ENCODE measurements around the gene UTP15. TPM values are rescaled to one million over a fixed set of nuclear protein-coding genes. Genes with fewer than 3 reads are reported as not detected.

The UTP15 gene
- total RNA-seq, 4 donors from 2014 or later = 6.9 to 54.5 (median 13.7) TPM

DNA sequence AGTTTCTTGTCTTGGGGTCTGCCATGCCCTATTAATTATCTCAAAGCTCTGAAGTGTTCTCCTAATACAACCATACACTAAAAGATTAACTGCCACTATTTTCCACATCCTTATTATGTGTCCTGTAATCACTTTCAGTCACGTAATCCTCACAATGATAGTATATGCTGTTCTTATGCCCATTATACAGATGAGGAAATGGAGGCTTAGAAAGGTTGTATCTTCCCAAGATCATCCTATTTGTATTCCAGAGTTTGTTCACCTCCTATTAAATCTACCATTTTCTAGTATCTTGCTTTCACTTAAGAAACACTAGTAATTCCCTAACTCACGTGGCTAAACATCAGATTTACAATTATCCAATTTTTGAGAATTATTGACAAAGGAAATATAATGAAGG is 57.5 kb downstream of the UTP15 start:
- Histone ChIP-seq H3K9me3 (no peaks in the 10 kb centered on the region), H3K4me3 (no peak overlapping the region), H3K27ac (no peak overlapping the region), H3K36me3 (no peaks in the 10 kb centered on the region), H3K4me1 (no peaks in the 10 kb centered on the region), H3K27me3 (peaks cover 0 to 4% of the 10 kb centered on the region in 2 donors)
- TF ChIP-seq, protein P1, sequence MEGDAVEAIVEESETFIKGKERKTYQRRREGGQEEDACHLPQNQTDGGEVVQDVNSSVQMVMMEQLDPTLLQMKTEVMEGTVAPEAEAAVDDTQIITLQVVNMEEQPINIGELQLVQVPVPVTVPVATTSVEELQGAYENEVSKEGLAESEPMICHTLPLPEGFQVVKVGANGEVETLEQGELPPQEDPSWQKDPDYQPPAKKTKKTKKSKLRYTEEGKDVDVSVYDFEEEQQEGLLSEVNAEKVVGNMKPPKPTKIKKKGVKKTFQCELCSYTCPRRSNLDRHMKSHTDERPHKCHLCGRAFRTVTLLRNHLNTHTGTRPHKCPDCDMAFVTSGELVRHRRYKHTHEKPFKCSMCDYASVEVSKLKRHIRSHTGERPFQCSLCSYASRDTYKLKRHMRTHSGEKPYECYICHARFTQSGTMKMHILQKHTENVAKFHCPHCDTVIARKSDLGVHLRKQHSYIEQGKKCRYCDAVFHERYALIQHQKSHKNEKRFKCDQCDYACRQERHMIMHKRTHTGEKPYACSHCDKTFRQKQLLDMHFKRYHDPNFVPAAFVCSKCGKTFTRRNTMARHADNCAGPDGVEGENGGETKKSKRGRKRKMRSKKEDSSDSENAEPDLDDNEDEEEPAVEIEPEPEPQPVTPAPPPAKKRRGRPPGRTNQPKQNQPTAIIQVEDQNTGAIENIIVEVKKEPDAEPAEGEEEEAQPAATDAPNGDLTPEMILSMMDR (IDR thresholded peaks at IDR 0.05) = no peak
- TF ChIP-seq POLR2A (IDR thresholded peaks at IDR 0.05) = no peak
- DNase-seq = no peak
- intact Hi-C loops (cut with DNase I; ENCODE audit: low total_unique reads) = no loop called here

DNA sequence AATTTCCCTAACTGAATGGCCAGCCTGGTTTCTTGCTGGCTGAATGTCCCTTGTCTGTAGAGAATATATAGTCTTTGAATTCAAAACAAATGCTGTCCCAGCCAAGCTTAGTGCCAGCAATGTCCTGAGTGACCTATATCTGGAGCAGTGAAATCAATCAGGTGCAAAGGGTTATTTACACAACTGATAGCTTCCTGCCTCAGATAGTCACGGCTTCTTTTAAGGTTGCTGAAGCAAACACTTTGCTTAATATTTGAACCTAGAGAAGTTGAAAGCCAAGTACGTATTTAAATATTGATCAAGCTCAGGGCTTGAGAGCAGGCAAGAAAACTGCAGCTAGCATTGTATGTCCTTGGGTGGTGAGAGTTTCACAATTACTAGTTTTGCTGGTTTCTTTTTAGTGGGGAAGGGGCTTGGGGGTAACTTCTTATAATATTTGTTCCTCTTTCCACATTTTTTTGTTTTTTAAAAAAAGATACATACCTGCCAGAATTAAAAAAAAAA is 58.4 kb downstream of the UTP15 start:
- DNase-seq = no peak
- Histone ChIP-seq H3K9me3 (no peaks in the 10 kb centered on the region), H3K4me3 (no peak overlapping the region), H3K27me3 (peaks cover 0 to 4% of the 10 kb centered on the region in 2 donors), H3K36me3 (no peaks in the 10 kb centered on the region), H3K4me1 (no peaks in the 10 kb centered on the region), H3K27ac (no peak overlapping the region)
- intact Hi-C loops (cut with DNase I; ENCODE audit: low total_unique reads) = no loop called here
- TF ChIP-seq POLR2A (IDR thresholded peaks at IDR 0.05) = no peak
- TF ChIP-seq, protein P1 (IDR thresholded peaks at IDR 0.05) = no peak

DNA sequence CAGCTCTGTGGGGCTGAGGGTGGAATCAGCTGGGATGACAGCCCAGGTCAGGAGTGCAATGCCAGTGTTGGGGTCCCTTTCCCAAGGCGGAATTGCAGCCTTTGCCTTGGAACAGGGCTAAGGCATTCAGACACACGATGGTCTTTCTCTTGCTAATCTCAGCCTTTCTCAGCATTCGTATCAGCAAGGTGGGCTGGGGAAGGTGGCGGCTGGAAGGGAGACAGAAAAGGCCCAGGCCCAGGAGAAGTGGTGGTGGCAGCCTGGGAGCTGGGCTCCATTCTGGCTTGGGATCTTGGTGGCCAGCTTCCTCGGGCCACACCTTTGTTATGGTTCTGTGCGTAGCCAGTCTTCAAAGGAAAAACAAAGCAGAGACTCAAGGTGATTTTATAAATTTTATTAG is 59.3 kb downstream of the UTP15 start:
- H3K27me3 ChIP-seq = peaks cover 0 to 4% of the 10 kb centered on the region in 2 donors
- H3K4me3 ChIP-seq = no peak overlapping the region
- no peaks in the 10 kb centered on the region for H3K36me3 ChIP-seq
- intact Hi-C loops (cut with DNase I; ENCODE audit: low total_unique reads) = no loop called here
- no peak for DNase-seq
- H3K27ac ChIP-seq = peak overlapping the region in 1 of 2 donors; percentile 51
- TF ChIP-seq POLR2A (IDR thresholded peaks at IDR 0.05) = no peak
- TF ChIP-seq, protein P1 (IDR thresholded peaks at IDR 0.05) = no peak
- no peaks in the 10 kb centered on the region for H3K9me3 ChIP-seq
- H3K4me1 ChIP-seq = no peaks in the 10 kb centered on the region

DNA sequence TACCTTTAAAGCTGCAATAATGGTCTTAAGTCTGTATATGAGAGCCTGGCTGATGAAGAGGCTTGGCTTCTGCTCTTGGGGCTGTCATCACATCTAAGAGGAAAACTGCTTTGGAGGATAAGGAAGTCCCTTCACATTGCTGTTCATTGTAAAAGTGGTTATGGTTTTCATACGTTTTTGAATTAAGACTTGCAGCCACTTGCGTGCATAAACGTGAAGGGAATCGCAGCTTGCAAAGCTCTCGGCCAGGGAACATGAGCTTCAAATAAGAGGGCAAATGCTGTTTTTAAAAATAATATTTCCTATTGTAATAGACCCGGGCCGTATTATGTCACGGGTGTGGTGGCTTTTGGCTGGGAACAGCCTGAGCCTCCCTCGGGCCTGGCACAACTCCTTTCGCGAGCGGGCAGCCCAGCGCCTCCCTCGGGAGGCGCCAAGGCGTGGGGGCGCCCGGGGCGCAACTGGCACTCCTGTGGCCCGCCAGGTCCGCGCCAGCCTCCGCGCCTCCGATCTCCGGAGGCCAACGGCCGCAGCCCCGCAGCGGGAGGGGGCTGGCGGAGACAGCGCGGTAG is 59.9 kb downstream of the UTP15 start:
- H3K27me3 ChIP-seq = peaks cover 0 to 4% of the 10 kb centered on the region in 2 donors
- no peak for TF ChIP-seq POLR2A (IDR thresholded peaks at IDR 0.05)
- TF ChIP-seq, protein P1 (IDR thresholded peaks at IDR 0.05) = no peak
- no peaks in the 10 kb centered on the region for H3K9me3 ChIP-seq
- H3K4me1 ChIP-seq = no peaks in the 10 kb centered on the region
- no peaks in the 10 kb centered on the region for H3K36me3 ChIP-seq
- intact Hi-C loops (cut with DNase I; ENCODE audit: low total_unique reads) = no loop called here
- peak overlapping the region; percentile 39 to 51 for H3K27ac ChIP-seq
- DNase-seq = no peak
- H3K4me3 ChIP-seq = peak overlapping the region; percentile 27 to 55

DNA sequence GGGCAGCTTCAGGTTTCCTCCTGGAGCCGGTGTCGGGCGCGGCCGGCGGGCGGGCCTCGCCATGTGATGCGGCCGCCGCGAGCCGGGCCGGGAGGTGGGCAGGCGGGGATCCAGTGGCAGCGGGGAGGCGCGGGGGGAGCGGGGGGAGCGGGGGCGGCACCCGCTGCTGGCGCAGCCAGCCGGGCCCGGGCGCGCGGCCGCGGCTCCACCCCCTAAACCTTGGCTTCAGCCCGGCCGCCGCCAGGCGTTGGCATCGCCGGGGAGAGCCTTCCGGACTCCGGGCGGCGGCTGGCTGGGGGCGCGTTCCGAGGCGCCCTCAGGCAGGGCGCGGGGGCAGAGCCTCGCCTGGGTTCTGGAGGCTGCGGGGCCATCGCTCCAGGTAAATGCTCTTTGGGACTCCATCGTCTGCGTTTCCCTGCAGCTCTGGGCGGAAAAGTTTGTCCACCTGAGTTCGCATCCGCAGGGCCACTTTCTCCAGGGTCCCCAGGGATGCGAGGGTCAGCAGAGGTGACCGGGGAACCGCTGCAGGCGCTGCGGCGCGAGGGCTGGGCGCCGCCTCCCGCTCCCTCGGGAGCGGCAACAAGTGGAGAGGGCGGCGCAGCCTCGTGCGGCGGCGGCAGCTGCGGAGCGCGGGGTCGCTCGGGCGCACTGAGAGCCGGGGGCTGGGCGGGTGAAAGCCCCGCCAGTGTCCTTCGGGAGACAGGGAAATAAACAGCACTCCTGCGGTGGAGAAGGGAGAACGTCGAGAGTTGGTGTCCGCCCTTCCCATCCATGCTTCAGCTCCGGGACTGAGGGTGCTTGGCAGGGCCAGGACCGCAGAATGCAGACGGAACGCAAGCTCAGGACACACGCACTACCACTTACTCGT is 60.6 kb downstream of the UTP15 start, which contains the start of gene ARHGEF28:
ARHGEF28 (plus strand) TSS at position 253 of the 868 bp plus-strand sequence. CDS start 58,656 bp downstream, outside the sequence.
- intact Hi-C loops (cut with DNase I; ENCODE audit: low total_unique reads) = no loop called here
- H3K4me3 ChIP-seq = peak within 1 kb of the TSS; percentile 27 to 55
- DNase-seq = peak; percentile 28 to 54
- TF ChIP-seq POLR2A (IDR thresholded peaks at IDR 0.05) = peak in 1 of 2 donors; percentile 48
- TF ChIP-seq, protein P1 (IDR thresholded peaks at IDR 0.05) = no peak
- peaks cover 0 to 4% of the 10 kb centered on the region in 2 donors for H3K27me3 ChIP-seq
- no peaks in the 10 kb centered on the region for H3K9me3 ChIP-seq
- no peaks in the 10 kb centered on the region for H3K36me3 ChIP-seq
- H3K27ac ChIP-seq = peak within 1 kb of the TSS; percentile 51 to 70
- no peaks in the 10 kb centered on the region for H3K4me1 ChIP-seq
